Measurements from ENCODE around the gene CDC42BPA. TPM values are rescaled to one million over a fixed set of nuclear protein-coding genes. Genes with fewer than 3 reads are reported as not detected.

CDC42BPA gene
- total and polyA plus RNA-seq, 2 of the 8 experiments (the other 6 are each of a cell fraction or from before 2014, with no cell fraction given), result 7.1 to 28.5 TPM

GRCh38 chr1:227317523-227318015, 723 bp downstream of the CDC42BPA start (continued):
- TF ChIP-seq YY1 (IDR thresholded peaks at IDR 0.05; ENCODE audit: low read depth, low read length) (no peak), CREB1 (IDR thresholded peaks at IDR 0.05) (no peak), KDM1A (IDR thresholded peaks at IDR 0.05; ENCODE audit: borderline replicate concordance, low read length) (no peak), SUZ12 (IDR thresholded peaks at IDR 0.05; ENCODE audit: low read length) (no peak), TAF1 (IDR thresholded peaks at IDR 0.05; ENCODE audit: low read depth, low read length) (0 out of 2 replicates have a peak, but pooled peaks have one; percentile 32), POLR2A (IDR thresholded peaks at IDR 0.05; ENCODE audit: control extremely low read depth in 1 of 2, low read depth in 2 of 2, low read length in 2 of 2) (peak in 1 of 2 experiments; percentile 86; a peak in 2 of 3 replicates), MAFK (IDR thresholded peaks at IDR 0.05; ENCODE audit: low read depth, low read length) (no peak), CHD1 (IDR thresholded peaks at IDR 0.05; ENCODE audit: low read depth, low read length) (no peak), CTCF (IDR thresholded peaks at IDR 0.05; ENCODE audit: control extremely low read depth in 1 of 3, insufficient read depth in 1 of 3, low read depth in 1 of 3, low read length in 3 of 3) (peak in 1 of 3 experiments; percentile 23; a peak in 1 of 4 replicates), ATF2 (IDR thresholded peaks at IDR 0.05; ENCODE audit: low read length) (no peak), HDAC6 (IDR thresholded peaks at IDR 0.05; ENCODE audit: low read depth, low read length) (no peak), PHF8 (conservative IDR thresholded peaks at IDR 0.05; ENCODE audit: low read depth, low read length) (peak; percentile 39; the same call in 1 of the 2 replicates), CBX5 (IDR thresholded peaks at IDR 0.05; ENCODE audit: low read depth, low read length) (no peak)

Measured in H1 (cell line).